Astrocyte of the cerebellum (primary cell): Measurements from ENCODE around the gene MVD.

Experiments
- DNase-seq: peaks from one replicate; pipeline ENCODE4 v3.0.0-alpha.2; 2011; ENCODE audit warnings: low read depth
- H3K4me3 ChIP-seq: 2 replicates; pipeline ENCODE4 v1.5.1; 2011; ENCODE audit warnings: mild to moderate bottlenecking, low read depth, low read length, moderate library complexity
- in situ Hi-C: cut with HindIII; loops from 2 replicates; pipeline ENCODE4 v1.10.0; 2017; ENCODE audit warnings: low sequenced_read_pairs
- TF ChIP-seq, protein P1 (sequence below): IDR thresholded peaks from 2 replicates; pipeline ENCODE4 v1.5.1; 2012; ENCODE audit warnings: low read length, low read depth, moderate library complexity, mild to moderate bottlenecking; ENCODE audit errors: missing control alignments

Gene MVD

DNA sequence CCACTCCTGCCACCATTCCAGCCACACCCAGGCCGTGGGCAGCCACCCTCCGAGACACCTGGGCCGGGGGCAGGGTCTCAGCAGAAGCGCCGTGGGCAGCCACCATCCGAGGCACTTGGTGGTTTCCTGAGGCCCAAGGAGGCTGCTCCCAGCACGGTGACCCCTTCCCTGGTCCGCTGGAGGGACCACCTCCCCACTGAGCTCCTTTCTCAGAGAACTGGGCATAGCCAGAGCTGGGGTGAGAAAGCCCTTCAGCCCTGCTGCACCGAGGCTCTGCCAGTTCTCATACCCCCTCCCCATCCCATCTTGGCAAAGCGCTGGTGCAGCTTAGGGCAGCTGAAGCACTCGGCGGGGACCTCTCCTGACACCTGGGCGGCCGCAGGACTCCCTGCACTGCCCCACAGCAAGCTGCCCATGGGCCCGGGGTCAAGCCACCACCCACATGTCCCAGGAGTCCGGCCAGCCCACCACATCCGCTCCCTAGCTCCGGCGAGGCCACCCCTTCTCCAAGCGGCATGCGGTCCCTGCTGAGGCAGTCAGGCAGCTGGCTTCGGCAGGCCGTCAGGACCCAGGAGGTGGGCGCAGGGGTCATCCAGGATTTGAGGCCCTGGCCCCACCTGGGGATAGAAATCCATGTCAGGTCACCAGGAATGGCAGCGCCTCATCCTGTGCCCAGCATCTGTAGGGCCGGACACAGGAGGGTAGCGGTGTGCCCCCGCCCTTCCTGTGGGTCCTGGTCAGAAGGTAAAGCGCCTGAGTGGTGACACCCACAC is 10.7 kb downstream of the MVD start:
- in situ Hi-C loops = no loop called here
- no peak overlapping the region for H3K4me3 ChIP-seq
- TF ChIP-seq, protein P1, sequence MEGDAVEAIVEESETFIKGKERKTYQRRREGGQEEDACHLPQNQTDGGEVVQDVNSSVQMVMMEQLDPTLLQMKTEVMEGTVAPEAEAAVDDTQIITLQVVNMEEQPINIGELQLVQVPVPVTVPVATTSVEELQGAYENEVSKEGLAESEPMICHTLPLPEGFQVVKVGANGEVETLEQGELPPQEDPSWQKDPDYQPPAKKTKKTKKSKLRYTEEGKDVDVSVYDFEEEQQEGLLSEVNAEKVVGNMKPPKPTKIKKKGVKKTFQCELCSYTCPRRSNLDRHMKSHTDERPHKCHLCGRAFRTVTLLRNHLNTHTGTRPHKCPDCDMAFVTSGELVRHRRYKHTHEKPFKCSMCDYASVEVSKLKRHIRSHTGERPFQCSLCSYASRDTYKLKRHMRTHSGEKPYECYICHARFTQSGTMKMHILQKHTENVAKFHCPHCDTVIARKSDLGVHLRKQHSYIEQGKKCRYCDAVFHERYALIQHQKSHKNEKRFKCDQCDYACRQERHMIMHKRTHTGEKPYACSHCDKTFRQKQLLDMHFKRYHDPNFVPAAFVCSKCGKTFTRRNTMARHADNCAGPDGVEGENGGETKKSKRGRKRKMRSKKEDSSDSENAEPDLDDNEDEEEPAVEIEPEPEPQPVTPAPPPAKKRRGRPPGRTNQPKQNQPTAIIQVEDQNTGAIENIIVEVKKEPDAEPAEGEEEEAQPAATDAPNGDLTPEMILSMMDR = no peak
- DNase-seq = no peak

DNA sequence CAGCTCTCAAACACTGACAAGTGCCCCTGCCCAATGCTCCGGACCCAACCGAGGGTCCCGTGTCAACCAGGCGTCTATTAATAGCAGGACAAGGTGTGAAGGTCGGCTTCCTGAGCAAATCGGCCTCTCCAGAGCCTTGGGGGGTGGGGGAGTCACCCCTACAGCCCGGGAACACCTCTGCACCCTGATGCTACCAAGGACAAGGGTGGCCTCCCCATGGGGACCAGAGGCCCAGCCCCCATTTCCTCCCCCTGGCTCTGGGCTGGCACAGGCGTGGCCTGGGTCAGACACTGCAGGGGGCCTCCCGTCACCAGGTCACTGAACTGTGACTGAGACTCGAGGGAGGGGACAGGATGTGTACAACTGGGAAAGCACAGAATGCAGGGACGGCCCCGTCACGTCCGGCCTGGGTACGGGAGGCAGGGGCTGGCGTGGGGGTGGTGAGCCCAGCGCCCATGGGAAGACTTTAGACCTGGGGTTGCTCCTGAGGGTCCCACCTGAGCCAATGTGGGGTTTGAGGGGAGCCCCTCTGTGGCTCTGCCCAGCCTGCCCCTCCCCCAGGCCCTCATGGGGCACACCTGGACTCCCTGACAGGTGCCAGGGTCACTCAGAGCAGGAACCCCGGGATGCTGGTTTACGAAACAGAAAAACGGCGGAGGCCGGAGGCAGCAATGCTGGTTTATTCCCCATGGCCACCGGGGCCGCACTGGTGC is 11.5 kb downstream of the MVD start:
- no peak for DNase-seq
- in situ Hi-C loops = no loop called here
- peak overlapping the region; percentile 72 for H3K4me3 ChIP-seq
- TF ChIP-seq, protein P1 = no peak

DNA sequence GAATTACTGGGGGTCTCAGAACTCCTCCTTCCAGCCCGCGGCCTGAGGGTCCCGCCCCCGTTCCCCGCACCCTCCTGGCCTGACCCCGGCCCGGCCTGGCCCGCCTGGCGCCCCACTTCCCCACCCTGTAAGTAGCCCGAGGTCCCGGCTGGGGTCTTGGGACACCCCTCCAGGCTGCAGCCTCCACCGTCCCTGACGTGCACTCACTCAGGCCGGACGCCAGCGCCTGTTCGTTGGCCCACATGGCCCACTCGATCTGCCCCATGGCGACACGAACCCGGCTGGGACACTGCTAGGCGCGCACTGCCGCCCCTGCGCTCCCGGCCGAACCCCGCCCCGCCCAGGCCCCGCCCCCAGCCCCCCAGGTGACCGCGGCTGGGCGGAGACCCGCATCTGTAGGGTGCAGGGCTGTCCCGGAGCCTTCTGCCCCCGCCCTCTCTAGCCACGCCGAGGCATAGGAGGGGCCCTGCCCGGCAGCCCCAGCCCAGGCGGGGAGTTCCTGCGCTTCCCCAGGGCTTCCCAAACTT is 12.1 kb downstream of the MVD start, which contains the start of gene CYBA:
Gene CYBA, minus strand, starts transcription at position 305 of the 527 bp plus-strand sequence. Its CDS starts 40 bp downstream, at position 265.
- DNase-seq = no peak
- in situ Hi-C loops = no loop called here
- H3K4me3 ChIP-seq = peak within 1 kb of the TSS; percentile 72
- TF ChIP-seq, protein P1 = no peak

DNA sequence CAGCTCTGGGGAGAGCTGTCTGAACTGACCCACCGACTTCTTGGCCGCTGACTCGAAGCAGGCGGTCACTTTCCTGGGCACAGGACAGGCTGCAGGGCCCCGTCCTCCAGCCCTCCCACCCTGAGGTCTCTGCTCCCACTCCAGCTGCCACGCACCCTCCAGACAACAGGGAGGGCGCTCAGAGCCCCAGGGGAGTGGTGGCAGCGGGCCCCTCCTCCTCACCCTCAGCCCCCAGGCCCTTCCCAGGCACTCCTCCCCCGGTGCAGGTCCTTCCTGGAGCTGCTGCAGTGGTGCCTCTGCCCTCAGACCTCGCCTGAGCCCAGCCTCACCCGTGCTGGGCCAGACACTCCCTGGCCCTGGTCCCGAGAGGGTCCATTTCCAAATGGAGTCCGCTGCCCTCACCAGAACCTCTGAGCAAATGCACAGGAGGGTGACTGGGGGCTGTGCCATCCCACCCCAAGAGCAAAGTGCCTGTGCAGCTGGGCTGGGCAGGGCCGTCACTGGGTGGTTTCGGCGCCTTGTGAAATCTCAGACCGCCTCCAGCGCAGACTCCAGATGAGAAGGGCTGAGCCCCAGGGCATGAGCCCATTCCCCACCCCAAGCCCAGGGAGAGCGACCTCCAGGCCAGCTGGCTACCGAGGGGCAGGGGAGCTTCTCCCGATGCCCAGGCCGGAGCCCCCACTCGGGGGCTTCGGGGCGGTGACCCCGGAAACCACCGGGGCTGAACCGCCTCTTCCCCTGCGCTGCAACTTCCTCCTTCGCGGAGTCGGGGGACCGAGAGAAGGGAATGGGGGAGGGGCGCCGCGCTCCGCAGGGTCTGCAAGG is 12.8 kb downstream of the MVD start:
- H3K4me3 ChIP-seq = peak overlapping the region; percentile 72
- no peak for DNase-seq
- TF ChIP-seq, protein P1 = no peak
- in situ Hi-C loops = no loop called here

DNA sequence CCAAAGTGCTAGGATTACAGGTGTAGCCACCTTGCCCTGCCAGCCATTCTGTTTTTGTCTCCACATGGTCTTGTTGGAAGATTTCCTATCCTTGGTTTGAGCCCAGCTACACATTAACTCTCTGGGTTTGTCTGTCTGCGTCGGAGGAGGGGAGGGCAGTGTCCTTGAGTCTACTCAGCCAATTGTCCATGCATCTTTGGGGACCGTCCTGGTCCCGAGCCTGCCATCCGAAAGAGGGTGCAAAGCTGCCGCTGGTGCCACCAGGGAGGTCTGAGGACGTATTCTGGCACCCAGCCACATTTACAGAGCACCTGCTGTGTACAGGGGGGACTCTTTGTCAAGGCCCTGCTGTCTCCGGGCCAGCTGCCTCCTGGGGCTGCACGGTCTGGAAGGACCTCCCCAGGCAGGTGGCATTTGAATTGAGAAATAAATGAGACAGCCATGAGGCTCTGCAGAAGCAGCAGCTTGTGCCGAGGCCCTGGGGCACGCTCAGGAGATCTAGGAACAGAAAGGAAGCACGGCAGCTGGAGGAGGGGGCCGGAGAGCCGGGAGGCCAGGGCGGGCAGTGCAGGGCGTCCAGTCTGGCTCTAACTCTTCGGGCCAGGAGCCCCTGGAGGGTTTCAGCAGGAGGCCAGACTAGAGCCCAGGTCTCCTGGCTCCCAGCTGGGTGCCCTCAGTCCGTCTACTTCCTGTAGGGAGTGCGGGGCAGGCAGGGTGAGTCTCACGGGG is 13.5 kb downstream of the MVD start:
- DNase-seq = no peak
- TF ChIP-seq, protein P1 = no peak
- in situ Hi-C loops = no loop called here
- H3K4me3 ChIP-seq = peak overlapping the region; percentile 72
